NCI-H2227 (cell line): ENCODE data around the gene LBH.

ENCODE experiments used
- DNase-seq: peaks from one replicate; lab custom pipeline; 2025; ENCODE audit not compliant: unreplicated experiment; lab: John Stamatoyannopoulos, UW

LBH gene

GRCh38 chr2:30272286-30272685 is 41.0 kb downstream of the LBH start:
- no peak for DNase-seq

- DNase-seq: peak; percentile 42
Measured at GRCh38 chr2:30272761-30273573, 41.6 kb downstream of the LBH start.

DNA sequence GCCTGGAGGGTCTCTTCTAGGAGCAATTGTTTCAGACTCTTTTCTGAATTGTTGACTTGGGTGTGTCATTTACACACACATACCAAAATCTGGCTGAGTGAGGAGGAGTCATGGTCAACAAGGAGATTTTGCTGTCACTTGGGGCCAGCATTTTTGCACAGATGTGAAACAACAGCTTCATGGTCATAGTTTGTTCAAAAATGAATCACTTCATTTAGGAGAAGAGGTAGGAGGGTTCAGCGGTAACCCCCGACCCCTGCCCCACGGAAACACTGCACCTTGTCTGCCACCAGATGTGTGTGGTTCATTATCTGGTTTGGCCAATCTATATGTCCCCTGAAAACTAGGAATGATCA is 42.2 kb downstream of the LBH start:
- DNase-seq: no peak

- no peak for DNase-seq
Measured at GRCh38 chr2:30275256-30275655, 43.9 kb downstream of the LBH start.

- no peak for DNase-seq
Measured at GRCh38 chr2:30276455-30276911, 45.1 kb downstream of the LBH start.

- no peak for DNase-seq
Measured at GRCh38 chr2:30277582-30277981, 46.2 kb downstream of the LBH start.

GRCh38 chr2:30278419-30278818 is 47.1 kb downstream of the LBH start:
- DNase-seq: no peak

DNA sequence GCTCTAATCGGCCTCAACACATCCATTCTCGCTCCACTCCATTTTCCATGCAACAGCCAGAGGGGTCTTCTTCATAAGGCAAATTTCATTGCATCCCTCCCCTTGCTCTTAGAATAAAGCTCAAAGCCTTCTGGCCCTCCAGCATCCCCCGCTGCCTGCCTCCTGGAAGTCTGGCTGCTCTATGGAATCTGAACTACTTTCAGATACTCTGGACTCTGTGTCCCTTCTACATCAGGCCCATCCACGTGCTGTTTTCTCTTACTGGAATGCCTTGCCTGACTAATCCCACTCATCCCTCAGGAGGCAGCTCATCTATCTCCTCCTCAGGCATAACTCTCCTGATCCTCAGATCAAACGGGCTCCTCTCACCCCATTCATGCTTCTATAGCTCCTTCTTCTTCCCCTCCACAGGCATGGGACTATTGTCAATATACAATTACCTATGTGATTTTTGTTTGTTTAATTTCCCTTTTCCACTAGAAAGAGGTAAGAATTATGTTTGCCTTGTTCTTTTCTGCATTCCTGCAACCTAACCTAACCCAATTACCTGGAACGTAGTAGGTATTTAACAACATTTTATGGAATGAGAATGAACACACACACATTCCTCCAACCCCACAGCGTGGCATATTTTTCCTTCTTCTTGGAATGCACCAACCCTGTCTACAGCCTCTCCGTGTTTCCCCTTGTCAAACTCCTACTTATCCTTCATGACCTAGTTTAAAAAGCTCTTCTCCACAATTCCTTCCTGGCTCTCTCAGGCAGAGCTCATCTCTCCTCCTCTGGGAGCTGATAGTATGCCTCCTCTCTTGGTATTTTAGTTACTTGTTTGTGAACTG is 49.5 kb downstream of the LBH start:
- no peak for DNase-seq

- DNase-seq: no peak
Measured at GRCh38 chr2:30282081-30282480, 50.7 kb downstream of the LBH start.

GRCh38 chr2:30282721-30283120 is 51.4 kb downstream of the LBH start:
- no peak for DNase-seq

DNA sequence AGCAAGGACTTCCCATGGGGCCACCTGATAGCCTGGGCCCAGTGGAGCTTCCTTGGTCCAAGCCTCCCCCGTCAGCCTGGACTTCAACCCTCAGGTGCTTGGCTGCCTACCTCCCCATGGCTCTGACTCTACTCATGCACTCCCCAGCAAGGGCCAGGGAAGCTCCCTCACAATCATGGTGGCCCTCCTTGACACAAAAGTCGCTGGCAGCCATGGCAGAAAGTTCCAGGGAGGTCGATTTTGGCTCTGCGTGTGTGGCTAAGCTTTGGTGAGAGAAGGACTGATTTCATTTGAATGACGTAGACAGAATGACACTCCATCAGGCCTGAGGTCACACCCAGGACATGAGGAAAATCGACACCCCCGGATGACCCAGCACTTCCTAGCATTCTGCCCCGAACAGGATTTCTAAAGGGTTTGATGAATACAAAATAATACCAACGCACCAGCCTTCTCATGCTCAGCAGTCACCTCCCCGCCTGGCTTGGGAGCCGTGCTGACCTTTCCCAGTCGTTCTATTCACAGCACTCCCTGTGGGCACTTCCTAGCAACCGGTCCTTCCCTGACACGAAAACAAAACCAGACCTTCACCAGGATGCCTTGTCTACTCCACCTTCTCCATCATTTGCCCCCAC is 52.7 kb downstream of the LBH start:
- no peak for DNase-seq

DNA sequence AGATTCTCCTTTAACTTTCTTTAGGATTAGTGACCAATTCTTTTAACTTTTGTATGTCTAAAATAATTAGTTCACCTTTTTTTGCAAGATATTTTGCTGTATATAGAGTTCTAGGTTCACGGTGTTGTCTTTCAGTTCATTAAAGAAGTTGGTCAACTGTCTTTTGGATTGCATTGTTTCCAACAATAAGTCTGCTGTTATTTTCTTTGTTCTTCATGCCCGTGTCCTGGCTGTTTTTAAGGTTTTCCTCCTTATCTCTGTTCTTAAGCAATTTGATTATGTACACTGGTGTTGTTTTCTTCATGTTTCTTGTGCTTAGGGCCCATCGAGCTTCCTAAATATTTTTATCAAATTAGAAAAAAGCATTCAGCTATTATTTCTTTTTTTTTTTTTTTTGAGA is 54.4 kb downstream of the LBH start:
- no peak for DNase-seq

GRCh38 chr2:30287190-30287840 is 56.0 kb downstream of the LBH start:
- no peak for DNase-seq

- no peak for DNase-seq
Measured at GRCh38 chr2:30287857-30288513, 56.7 kb downstream of the LBH start.

DNA sequence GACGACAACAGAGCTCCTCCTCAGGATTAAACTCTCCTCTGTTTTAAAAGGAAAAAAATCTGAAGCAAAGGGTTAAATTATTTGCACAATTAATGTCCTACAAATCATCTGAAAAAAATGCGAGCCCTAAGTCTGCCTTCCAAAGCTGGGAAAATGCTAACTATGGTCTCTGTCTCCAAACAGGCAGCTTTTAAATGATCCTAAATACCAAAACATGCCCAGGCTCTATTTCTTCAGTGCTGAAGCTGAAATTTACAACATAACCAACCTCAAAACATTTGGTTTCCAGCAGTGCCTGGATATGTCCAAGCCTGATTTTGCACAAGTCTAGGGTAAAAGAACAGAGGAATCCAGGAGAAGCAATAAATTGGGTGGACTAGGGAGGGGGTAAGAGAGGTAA is 57.2 kb downstream of the LBH start:
- no peak for DNase-seq

- DNase-seq: no peak
Measured at GRCh38 chr2:30293303-30293921, 62.1 kb downstream of the LBH start.

DNA sequence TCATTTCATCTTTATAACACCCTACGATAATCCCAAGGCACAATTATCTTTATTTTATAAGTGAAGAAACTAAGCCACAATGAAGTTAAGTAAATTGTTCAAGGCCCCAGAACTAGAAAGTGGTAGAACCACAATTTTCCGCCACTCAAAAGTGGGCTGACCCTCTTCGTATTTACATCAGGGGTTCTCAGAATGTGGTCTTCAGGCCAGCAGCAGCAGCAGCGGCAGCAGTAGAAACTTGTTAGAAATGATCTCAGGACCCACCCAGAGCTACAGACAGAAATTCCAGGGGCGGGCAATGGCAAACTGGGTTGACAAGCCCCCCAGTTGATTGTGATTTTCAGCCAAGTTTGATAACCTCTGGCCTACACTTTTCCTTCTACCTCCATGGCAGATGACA is 62.8 kb downstream of the LBH start:
- no peak for DNase-seq

- no peak for DNase-seq
Measured at GRCh38 chr2:30296496-30296895, 65.2 kb downstream of the LBH start.

DNA sequence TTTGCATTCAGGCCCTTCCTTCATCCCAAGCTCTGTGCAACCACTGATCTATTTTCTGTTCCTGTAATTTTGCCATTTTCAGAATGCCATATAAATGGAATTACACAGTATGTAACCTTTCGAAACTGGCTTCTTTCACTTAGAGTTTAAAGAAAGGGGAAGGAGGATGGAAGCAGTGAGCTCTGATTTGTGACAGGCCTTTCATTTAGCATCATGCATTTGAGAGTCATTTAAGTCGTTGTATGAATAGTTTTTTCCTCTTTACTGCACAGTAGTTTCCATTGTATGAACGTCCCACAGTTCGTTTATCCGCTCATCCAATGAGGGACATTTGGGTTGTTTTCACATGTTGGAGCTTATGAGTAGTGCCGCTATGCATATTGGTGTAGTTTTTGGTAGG is 67.0 kb downstream of the LBH start:
- DNase-seq: no peak

DNA sequence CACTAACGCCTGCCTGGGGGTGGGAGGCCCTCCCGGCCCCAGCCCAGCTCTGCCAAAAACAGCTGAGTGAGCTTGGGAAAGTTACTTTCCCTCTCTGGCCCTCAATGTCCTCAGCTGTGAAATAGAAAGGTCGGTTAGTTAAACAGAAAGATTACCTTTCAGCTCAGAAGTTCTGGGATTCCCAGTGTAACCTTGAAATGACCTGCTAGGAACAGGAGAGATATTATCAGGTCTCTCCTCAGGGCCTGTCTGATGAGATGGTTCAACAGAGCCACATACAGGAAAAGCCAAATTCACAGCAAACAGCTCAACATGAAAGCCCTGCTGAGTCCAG is 68.8 kb downstream of the LBH start:
- DNase-seq: no peak
